Lung (tissue), 12 donors: ENCODE data around the gene HDAC10. TPM values are rescaled to one million over a fixed set of nuclear protein-coding genes. Genes with fewer than 3 reads are reported as not detected.

Experiments used
- ATAC-seq: fragments of 200-7000 bp; cut with Tn5 transposase; one replicate; pipeline ENCODE4 v1.9.1; 2020; ENCODE audit warnings: moderate number of reproducible peaks; ENCODE audit not compliant: insufficient read depth, low FRiP score
- DNase-seq, 3 donors: peaks; one replicate each; pipeline ENCODE4 v3.0.0-alpha.2; 2013 to 2017
- H3K27ac ChIP-seq, 2 donors: one replicate each; pipeline ENCODE4 v1.5.1; 2013; ENCODE audit warnings: mild to moderate bottlenecking in 2 of 2, moderate library complexity in 2 of 2, control low read depth in 1 of 2, inconsistent platforms in 1 of 2, low read depth in 1 of 2, low read length in 1 of 2
- H3K27me3 ChIP-seq, 3 donors: one replicate each; pipeline ENCODE4 v1.5.1; 2013; ENCODE audit warnings: low read length in 2 of 3; ENCODE audit not compliant: control insufficient read depth in 3 of 3, insufficient read depth in 3 of 3
- H3K36me3 ChIP-seq, 4 donors: one replicate each; pipeline ENCODE4 v1.5.1; 2013; ENCODE audit warnings: low read length in 4 of 4, mild to moderate bottlenecking in 1 of 4, moderate library complexity in 1 of 4; ENCODE audit not compliant: control insufficient read depth in 4 of 4, insufficient read depth in 4 of 4
- H3K4me1 ChIP-seq, 5 donors: one replicate each; pipeline ENCODE4 v1.5.1; 2013; ENCODE audit warnings: low read length in 5 of 5, mild to moderate bottlenecking in 2 of 5, moderate library complexity in 1 of 5; ENCODE audit not compliant: control insufficient read depth in 5 of 5, insufficient read depth in 5 of 5
- H3K4me3 ChIP-seq: one replicate; pipeline ENCODE4 v1.5.1; 2013; ENCODE audit warnings: mild to moderate bottlenecking, control low read depth, moderate library complexity
- H3K9ac ChIP-seq, 2 donors: one replicate each; pipeline ENCODE4 v1.5.1; 2013; ENCODE audit warnings: low read length in 2 of 2, control low read depth in 1 of 2; ENCODE audit not compliant: insufficient read depth in 1 of 2
- H3K9me3 ChIP-seq, 4 donors: one replicate each; pipeline ENCODE4 v1.5.1; 2013; ENCODE audit warnings: low read length in 3 of 4, mild to moderate bottlenecking in 1 of 4, moderate library complexity in 1 of 4; ENCODE audit not compliant: control insufficient read depth in 4 of 4, insufficient read depth in 3 of 4
- WGBS, 2 donors: extraction: QIAGEN DNeasy Blood & Tissue Kit; methylation state at CpG; one replicate each; pipeline ENCODE4 v1.1.7; 2013; 5-methylcytosine and 5-hydroxymethylcytosine counted together
- polyA plus RNA-seq, 2 donors: library from polyadenylated mRNA; stranded (reverse); fragments of 200-250 nt; gene quantifications; one replicate each; pipeline ENCODE4 v1.2.1, GENCODE V29; 2013
- total RNA-seq, 2 donors: library from RNA; depleted of rRNA in 1 of 2; stranded (reverse); fragments of >200 nt in 1 of 2; gene quantifications; one replicate each; pipeline ENCODE4 v1.2.1, GENCODE V29; 2014 to 2021
- TF ChIP-seq, protein P1 (sequence below): IDR thresholded peaks from 2 replicates; pipeline ENCODE4 v1.5.1; 2012; ENCODE audit warnings: mild to moderate bottlenecking; ENCODE audit errors: control extremely low read depth, extremely low read depth
- donor health status: control.
- donor health status: control.
- donor health status: Bipolar disorder and iron deficiency.
- donor health status: healthy.
- donor health status: DM: yes; HTN: yes; CAD: no.

HDAC10 gene
- total and polyA plus RNA-seq, 4 donors = 32.2 to 53.7 (median 36.3) TPM

DNA sequence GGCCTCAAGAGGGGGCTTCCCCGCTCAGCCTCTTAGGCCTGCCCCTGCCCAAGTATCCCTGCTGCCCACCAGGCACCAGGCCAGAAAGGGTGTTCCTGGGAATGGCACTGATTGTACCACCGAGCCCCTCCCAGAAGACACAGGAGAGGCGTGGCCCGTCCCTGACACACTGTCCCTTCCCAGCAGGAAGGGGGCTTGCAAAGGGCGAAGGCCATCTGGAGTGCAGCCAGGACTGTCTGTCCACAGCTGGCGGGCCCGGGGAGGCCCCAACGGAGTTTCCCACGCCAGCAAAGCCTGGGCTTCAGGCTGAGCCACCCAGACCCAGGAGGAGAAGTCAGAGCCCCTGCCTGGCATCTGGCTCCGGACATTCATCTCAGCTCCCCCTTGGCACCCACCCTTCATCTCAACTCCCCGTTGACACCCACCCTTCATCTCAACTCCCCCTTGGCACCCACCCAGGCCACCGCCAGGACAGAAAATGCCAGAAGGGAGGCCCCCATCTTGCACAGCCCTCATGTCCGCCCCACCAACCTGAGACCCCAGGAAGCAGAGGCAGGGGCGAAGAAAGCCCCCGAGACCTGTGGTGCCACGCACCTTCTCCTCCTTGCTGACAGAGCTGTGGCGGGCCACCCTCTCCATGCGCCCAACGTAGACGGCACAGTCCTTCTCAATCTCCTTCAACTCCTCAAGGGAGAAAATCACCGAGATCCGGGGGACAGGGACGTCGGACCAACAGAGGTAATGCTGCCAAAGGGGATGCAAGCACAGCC is 25.7 kb downstream of the HDAC10 start:
- Histone ChIP-seq H3K9ac (no peak overlapping the region), H3K36me3 (peaks cover 4 to 87% (median 33%) of the 10 kb centered on the region in 4 donors), H3K27ac (no peak overlapping the region), H3K4me3 (no peak overlapping the region), H3K4me1 (no peaks in the 10 kb centered on the region), H3K9me3 (no peaks in the 10 kb centered on the region), H3K27me3 (no peaks in the 10 kb centered on the region)
- TF ChIP-seq, protein P1, sequence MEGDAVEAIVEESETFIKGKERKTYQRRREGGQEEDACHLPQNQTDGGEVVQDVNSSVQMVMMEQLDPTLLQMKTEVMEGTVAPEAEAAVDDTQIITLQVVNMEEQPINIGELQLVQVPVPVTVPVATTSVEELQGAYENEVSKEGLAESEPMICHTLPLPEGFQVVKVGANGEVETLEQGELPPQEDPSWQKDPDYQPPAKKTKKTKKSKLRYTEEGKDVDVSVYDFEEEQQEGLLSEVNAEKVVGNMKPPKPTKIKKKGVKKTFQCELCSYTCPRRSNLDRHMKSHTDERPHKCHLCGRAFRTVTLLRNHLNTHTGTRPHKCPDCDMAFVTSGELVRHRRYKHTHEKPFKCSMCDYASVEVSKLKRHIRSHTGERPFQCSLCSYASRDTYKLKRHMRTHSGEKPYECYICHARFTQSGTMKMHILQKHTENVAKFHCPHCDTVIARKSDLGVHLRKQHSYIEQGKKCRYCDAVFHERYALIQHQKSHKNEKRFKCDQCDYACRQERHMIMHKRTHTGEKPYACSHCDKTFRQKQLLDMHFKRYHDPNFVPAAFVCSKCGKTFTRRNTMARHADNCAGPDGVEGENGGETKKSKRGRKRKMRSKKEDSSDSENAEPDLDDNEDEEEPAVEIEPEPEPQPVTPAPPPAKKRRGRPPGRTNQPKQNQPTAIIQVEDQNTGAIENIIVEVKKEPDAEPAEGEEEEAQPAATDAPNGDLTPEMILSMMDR = no peak
- WGBS, 2 donors = 86 to 93% methylated on average over 24 of the region's 24 CpGs
- ATAC-seq (no peak), DNase-seq (peak; percentile 30 to 53 (median 38))

DNA sequence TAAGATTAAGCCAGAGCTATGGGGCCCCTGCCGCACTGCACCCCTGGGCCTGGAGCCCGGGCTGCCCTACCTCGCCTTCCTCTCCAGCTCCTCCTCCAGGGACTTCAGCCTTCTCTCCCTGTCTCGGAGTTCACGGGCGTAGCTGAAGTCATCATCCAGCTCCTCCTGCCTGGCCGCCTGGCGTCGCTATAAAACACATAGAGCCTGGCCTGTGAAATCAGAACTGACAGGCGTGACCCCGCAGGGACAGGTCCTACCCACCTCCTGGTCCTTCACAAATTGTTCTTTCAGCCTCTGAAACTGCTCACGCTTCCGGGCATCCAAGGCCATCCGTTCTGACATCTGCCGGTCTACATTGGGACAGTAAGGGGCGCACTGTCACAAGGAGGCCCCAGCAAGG is 27.0 kb downstream of the HDAC10 start:
- H3K9me3 ChIP-seq = no peaks in the 10 kb centered on the region
- TF ChIP-seq, protein P1 = no peak
- H3K27ac ChIP-seq = no peak overlapping the region
- no peaks in the 10 kb centered on the region for H3K27me3 ChIP-seq
- WGBS, 2 donors = 95% methylated on average over 16 of the region's 16 CpGs
- ATAC-seq (no peak), DNase-seq (no peak)
- H3K4me3 ChIP-seq = no peak overlapping the region
- H3K4me1 ChIP-seq = peaks cover 0 to 3% (median 0%) of the 10 kb centered on the region in 5 donors
- H3K36me3 ChIP-seq = peaks cover 4 to 87% (median 36%) of the 10 kb centered on the region in 4 donors
- H3K9ac ChIP-seq = no peak overlapping the region

DNA sequence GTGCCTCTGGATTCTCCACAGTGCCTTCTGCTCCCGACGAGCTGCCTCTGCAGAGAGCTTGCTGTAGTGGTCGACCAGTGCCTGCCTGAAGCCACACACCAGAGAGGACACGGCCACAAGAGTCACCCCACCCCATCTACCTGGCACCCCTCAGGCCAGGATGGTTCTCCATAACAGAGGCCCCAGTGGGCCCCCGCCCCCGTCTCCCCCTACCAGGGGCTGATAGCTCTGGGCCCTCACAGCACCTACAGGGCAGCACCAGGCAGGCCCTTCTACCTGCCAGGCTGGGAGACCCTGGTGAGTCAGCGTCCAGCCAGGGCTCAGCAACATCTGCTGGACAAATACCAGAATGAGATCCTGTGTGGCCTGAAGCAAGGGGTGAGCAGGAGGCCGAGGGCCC is 28.6 kb downstream of the HDAC10 start:
- DNase-seq (no peak), ATAC-seq (no peak)
- Histone ChIP-seq H3K4me1 (peaks cover 0 to 3% (median 0%) of the 10 kb centered on the region in 5 donors), H3K36me3 (peaks cover 11 to 88% (median 34%) of the 10 kb centered on the region in 4 donors), H3K27ac (no peak overlapping the region), H3K4me3 (no peak overlapping the region), H3K9ac (no peak overlapping the region), H3K9me3 (no peaks in the 10 kb centered on the region), H3K27me3 (no peaks in the 10 kb centered on the region)
- WGBS, 2 donors = 92 to 93% methylated on average over 8 of the region's 8 CpGs
- TF ChIP-seq, protein P1 = no peak
